Spleen (tissue), 11 donors: ENCODE measurements around the gene MYO18A. TPM values are rescaled to one million over a fixed set of nuclear protein-coding genes. Genes with fewer than 3 reads are reported as not detected.
A peak's percentile ranks its signal among the peaks of the same experiment; 100 is the strongest.

Experiments used
- DNase-seq: peaks from one replicate; pipeline ENCODE4 v3.0.0-alpha.2; 2020
- H3K27ac ChIP-seq, 8 donors: fragments of 200-600 bp; sonication (generic) in 7 of 8; 1 replicate in 4 of 8; 2 replicates in 4 of 8; pipeline versions ENCODE4 v1.5.0 to v1.8.0; 2016 to 2021; ENCODE audit warnings: inconsistent platforms in 4 of 8, mild to moderate bottlenecking in 4 of 8, moderate library complexity in 1 of 8
- H3K27me3 ChIP-seq, 7 donors: fragments of 200-600 bp; sonication (generic) in 6 of 7; replicated peaks in 1 of 7; 1 replicate in 4 of 7; 2 replicates in 3 of 7; pipeline versions ENCODE4 v1.5.0 to v1.8.0; 2016 to 2021; ENCODE audit warnings: inconsistent platforms in 3 of 7, mild to moderate bottlenecking in 1 of 7
- H3K36me3 ChIP-seq, 6 donors: fragments of 200-600 bp; sonication (generic) in 5 of 6; 1 replicate in 4 of 6; 2 replicates in 2 of 6; pipeline versions ENCODE4 v1.5.0 to v1.8.0; 2016 to 2021; ENCODE audit warnings: inconsistent platforms in 2 of 6
- H3K4me1 ChIP-seq, 6 donors: fragments of 200-600 bp; sonication (generic) in 5 of 6; 1 replicate in 3 of 6; 2 replicates in 3 of 6; pipeline versions ENCODE4 v1.5.0 to v1.8.0; 2016 to 2021; ENCODE audit warnings: inconsistent platforms in 3 of 6
- H3K4me3 ChIP-seq, 8 donors: fragments of 200-600 bp; sonication (generic) in 7 of 8; 1 replicate in 4 of 8; 2 replicates in 4 of 8; pipeline versions ENCODE4 v1.5.0 to v1.8.0; 2016 to 2021; ENCODE audit warnings: inconsistent platforms in 4 of 8, mild to moderate bottlenecking in 4 of 8, moderate library complexity in 2 of 8
- H3K9me3 ChIP-seq, 8 donors: fragments of 200-600 bp; sonication (generic) in 7 of 8; 1 replicate in 4 of 8; 2 replicates in 4 of 8; pipeline versions ENCODE4 v1.5.0 to v1.8.0; 2016 to 2021; ENCODE audit warnings: inconsistent platforms in 4 of 8
- CTCF ChIP-seq, 11 experiments: fragments of 200-600 bp in 7 of 11; fragments of 450-650 bp in 4 of 11; sonication (generic) in 4 of 11; IDR thresholded peaks in 8 of 11; conservative IDR thresholded peaks in 3 of 11; 1 replicate in 7 of 11; 2 replicates in 4 of 11; pipeline versions ENCODE4 v1.4.0 to v1.8.0; 2016 to 2021; ENCODE audit warnings: antibody characterized with exemption in 11 of 11, inconsistent platforms in 4 of 11, mild to moderate bottlenecking in 1 of 11
- POLR2A ChIP-seq, 3 donors: fragments of 450-650 bp; IDR thresholded peaks; one replicate each; pipeline ENCODE4 v1.5.1; 2017; ENCODE audit warnings: antibody characterized with exemption in 3 of 3, mild to moderate bottlenecking in 1 of 3
- POLR2AphosphoS5 ChIP-seq, 3 donors: sonication (generic); formaldehyde crosslinking; IDR thresholded peaks; one replicate each; pipeline ENCODE4 v1.5.1; 2017; ENCODE audit warnings: antibody characterized with exemption in 3 of 3
- WGBS, 5 donors: extraction: QIAGEN DNeasy Blood & Tissue Kit in 3 of 5; methylation state at CpG; one replicate each; pipeline versions ENCODE4 v1.1.5 to v1.1.7; 2013 to 2018; 5-methylcytosine and 5-hydroxymethylcytosine counted together
- intact Hi-C: fragments of 100-400 bp; cut with DNase I; formaldehyde crosslinking; loops from one replicate; pipeline ENCODE4 v1.15.0; 2023; ENCODE audit warnings: low total_unique reads
- polyA plus RNA-seq, 3 donors: library from polyadenylated mRNA; stranded (reverse); fragments of 200-250 nt; gene quantifications; one replicate each; pipeline ENCODE4 v1.2.1, GENCODE V29; 2013
- total RNA-seq, 7 donors: library from RNA; depleted of rRNA in 3 of 7; stranded (reverse); fragments of >200 nt in 3 of 7; fragmentation: NEBNext Ultra II Directional in 4 of 7; extraction: Animal tissue kit (Norgen Biotek cat#: 25700) in 4 of 7; gene quantifications; one replicate each; pipeline versions ENCODE4 v1.1.0 to v1.2.1, GENCODE V29; 2016 to 2021
- donor health status: healthy with polysubstance abuse.
- donor health status: DM: no; HTN: no; CAD: no; lungs with moderate emphysema.
- donor health status: DM: no; HTN: no; CAD: no.
- donor health status: Bipolar disorder and iron deficiency.
- donor health status: healthy.
- donor health status: DM: no; HTN: no; CAD: no.
- donor health status: DM: yes; HTN: yes; CAD: no.

MYO18A gene
- total and polyA plus RNA-seq, 10 donors = 24.2 to 114 (median 68.0) TPM

GRCh38 chr17:29176558-29177351 lies 3.4 kb downstream of the MYO18A start:
- peak overlapping the region; percentile 35 to 76 (median 49) for H3K4me3 ChIP-seq
- peaks cover 23 to 58% (median 44%) of the 10 kb centered on the region in 6 donors for H3K4me1 ChIP-seq
- no peaks in the 10 kb centered on the region for H3K36me3 ChIP-seq
- DNase-seq = peak; percentile 85
- H3K9me3 ChIP-seq = no peaks in the 10 kb centered on the region
- peak overlapping the region; percentile 67 to 88 (median 82) for H3K27ac ChIP-seq
- TF ChIP-seq POLR2AphosphoS5 (IDR thresholded peaks at IDR 0.05) = peak; percentile 34 to 70 (median 61)
- peak in 1 of 11 experiments; percentile 13 for TF ChIP-seq CTCF (IDR thresholded peaks at IDR 0.05 in 8 of 11, conservative IDR thresholded peaks at IDR 0.05 in 3 of 11)
- no peak for TF ChIP-seq POLR2A (IDR thresholded peaks at IDR 0.05)
- intact Hi-C loops = no loop called here
- H3K27me3 ChIP-seq = peaks cover 0 to 24% (median 0%) of the 10 kb centered on the region in 7 donors
- 1 to 4% (median 2%) methylated on average over 28 to 51 of the region's 51 CpGs for WGBS, 5 donors

GRCh38 chr17:29175349-29175748 lies 4.8 kb downstream of the MYO18A start:
- DNase-seq = no peak
- Histone ChIP-seq H3K27ac (peak overlapping the region in 1 of 8 donors; percentile 84), H3K27me3 (peaks cover 0 to 24% (median 0%) of the 10 kb centered on the region in 7 donors), H3K4me1 (peaks cover 16 to 47% (median 36%) of the 10 kb centered on the region in 6 donors), H3K9me3 (no peaks in the 10 kb centered on the region), H3K4me3 (no peak overlapping the region), H3K36me3 (no peaks in the 10 kb centered on the region)
- WGBS, 5 donors = 90 to 97% (median 95%) methylated on average over 6 of the region's 6 CpGs
- TF ChIP-seq POLR2AphosphoS5 (IDR thresholded peaks at IDR 0.05) = no peak
- TF ChIP-seq POLR2A (IDR thresholded peaks at IDR 0.05) = no peak
- TF ChIP-seq CTCF (IDR thresholded peaks at IDR 0.05 in 8 of 11, conservative IDR thresholded peaks at IDR 0.05 in 3 of 11) = no peak
- intact Hi-C loops = no loop called here

- Histone ChIP-seq H3K27me3 (peaks cover 0 to 16% (median 0%) of the 10 kb centered on the region in 7 donors), H3K4me3 (no peak overlapping the region), H3K9me3 (no peaks in the 10 kb centered on the region), H3K36me3 (no peaks in the 10 kb centered on the region), H3K4me1 (peaks cover 10 to 34% (median 30%) of the 10 kb centered on the region in 6 donors), H3K27ac (no peak overlapping the region)
- DNase-seq = no peak
- WGBS, 5 donors = 57 to 84% (median 70%) methylated on average over 1 of the region's 1 CpG
- TF ChIP-seq POLR2A (IDR thresholded peaks at IDR 0.05) (no peak), CTCF (IDR thresholded peaks at IDR 0.05 in 8 of 11, conservative IDR thresholded peaks at IDR 0.05 in 3 of 11) (no peak), POLR2AphosphoS5 (IDR thresholded peaks at IDR 0.05) (no peak)
- intact Hi-C loops = no loop called here
Measured at GRCh38 chr17:29172589-29172988, 7.6 kb downstream of the MYO18A start.

- H3K4me3 ChIP-seq = no peak overlapping the region
- DNase-seq = no peak
- peaks cover 0 to 13% (median 6%) of the 10 kb centered on the region in 6 donors for H3K36me3 ChIP-seq
- intact Hi-C loops = no loop called here
- H3K9me3 ChIP-seq = no peaks in the 10 kb centered on the region
- no peak overlapping the region for H3K27ac ChIP-seq
- H3K4me1 ChIP-seq = peaks cover 0 to 18% (median 13%) of the 10 kb centered on the region in 6 donors
- H3K27me3 ChIP-seq = peaks cover 0 to under 1% (median 0%) of the 10 kb centered on the region in 7 donors
- TF ChIP-seq CTCF (IDR thresholded peaks at IDR 0.05 in 8 of 11, conservative IDR thresholded peaks at IDR 0.05 in 3 of 11) (no peak), POLR2AphosphoS5 (IDR thresholded peaks at IDR 0.05) (no peak), POLR2A (IDR thresholded peaks at IDR 0.05) (no peak)
- 86 to 97% (median 92%) methylated on average over 3 of the region's 3 CpGs for WGBS, 5 donors
Measured at GRCh38 chr17:29170682-29171081, 9.5 kb downstream of the MYO18A start.
